Fibroblast of lung (primary cell): ENCODE measurements around the gene DRG2. TPM values are rescaled to one million over a fixed set of nuclear protein-coding genes. Genes with fewer than 3 reads are reported as not detected.

Experiments used
- DNase-seq, 2 donors: peaks; one replicate each; pipeline versions ENCODE4 v3.0.0 to v3.0.0-alpha.2; 2010; ENCODE audit warnings: low read depth in 2 of 2
- H2AFZ ChIP-seq: 2 replicates; pipeline ENCODE4 v1.5.1; 2012; ENCODE audit warnings: low read length, control low read depth, inconsistent platforms
- H3K27ac ChIP-seq: 2 replicates; pipeline ENCODE4 v1.5.1; 2011; ENCODE audit warnings: low read length, control low read depth; ENCODE audit not compliant: insufficient read depth
- H3K27me3 ChIP-seq: 2 replicates; pipeline ENCODE4 v1.5.1; 2011; ENCODE audit warnings: mild to moderate bottlenecking, low read length; ENCODE audit not compliant: control insufficient read depth, insufficient read depth
- H3K36me3 ChIP-seq: 2 replicates; pipeline ENCODE4 v1.5.1; 2011; ENCODE audit warnings: low read length; ENCODE audit not compliant: control insufficient read depth, insufficient read depth
- H3K4me1 ChIP-seq: 2 replicates; pipeline ENCODE4 v1.5.1; 2011; ENCODE audit warnings: low read length; ENCODE audit not compliant: control insufficient read depth, insufficient read depth; ENCODE audit errors: extremely low read depth
- H3K4me2 ChIP-seq: 2 replicates; pipeline ENCODE4 v1.5.1; 2011; ENCODE audit warnings: low read length, control low read depth; ENCODE audit not compliant: insufficient read depth; ENCODE audit errors: extremely low read depth
- H3K4me3 ChIP-seq, 4 experiments: fragments of 200-600 bp in 1 of 4; sonication (generic) in 1 of 4; replicated peaks in 1 of 4; 2 replicates each; pipeline ENCODE4 v1.5.1; 2011 to 2016; ENCODE audit warnings: low read length in 4 of 4, low read depth in 3 of 4, mild to moderate bottlenecking in 3 of 4, control low read depth in 2 of 4, inconsistent platforms in 1 of 4, mixed read lengths in 1 of 4; ENCODE audit not compliant: insufficient read depth in 1 of 4; ENCODE audit errors: control extremely low read depth in 1 of 4
- H3K79me2 ChIP-seq: 2 replicates; pipeline ENCODE4 v1.5.1; 2012; ENCODE audit warnings: mild to moderate bottlenecking, low read length, inconsistent platforms; ENCODE audit not compliant: control insufficient read depth, insufficient read depth
- H3K9ac ChIP-seq: 2 replicates; pipeline ENCODE4 v1.5.1; 2011; ENCODE audit warnings: mild to moderate bottlenecking, low read length, control low read depth; ENCODE audit not compliant: insufficient read depth
- H3K9me3 ChIP-seq: 2 replicates; pipeline ENCODE4 v1.5.1; 2012; ENCODE audit warnings: low read depth, low read length; ENCODE audit not compliant: control insufficient read depth, insufficient read depth
- H4K20me1 ChIP-seq: 2 replicates; pipeline ENCODE4 v1.5.1; 2011; ENCODE audit warnings: low read length; ENCODE audit not compliant: control insufficient read depth, insufficient read depth; ENCODE audit errors: extremely low read depth
- CTCF ChIP-seq, 2 donors: IDR thresholded peaks in 1 of 2; conservative IDR thresholded peaks in 1 of 2; 1 replicate in 1 of 2; 2 replicates in 1 of 2; pipeline ENCODE4 v1.5.1; 2011 to 2012; ENCODE audit warnings: low read length in 2 of 2, control low read depth in 1 of 2, inconsistent platforms in 1 of 2, low read depth in 1 of 2, mild to moderate bottlenecking in 1 of 2
- EZH2 ChIP-seq: IDR thresholded peaks from 2 replicates; pipeline ENCODE4 v1.5.1; 2012; ENCODE audit warnings: low read length, control low read depth, mild to moderate bottlenecking; ENCODE audit errors: missing control alignments
- polyA plus RNA-seq, 2 donors: library from polyadenylated mRNA; depleted of rRNA in 1 of 2; stranded (reverse) in 1 of 2; unstranded in 1 of 2; fragments of >200 nt; gene quantifications; 2 replicates each; pipeline ENCODE4 v1.2.1, GENCODE V29; 2011 to 2012; ENCODE audit warnings: missing spikeins in 1 of 2
- total RNA-seq: library from RNA; depleted of rRNA; stranded (reverse); fragments of >200 nt; gene quantifications from 2 replicates; pipeline ENCODE4 v1.2.1, GENCODE V29; 2014

The DRG2 gene
- total and polyA plus RNA-seq, 2 donors (not counting 1 experiment from before 2014, with no cell fraction given), result 26.7 to 30.1 TPM

- no peak for TF ChIP-seq CTCF (conservative IDR thresholded peaks at IDR 0.05 in 1 of 2, IDR thresholded peaks at IDR 0.05 in 1 of 2; ENCODE audit: low read depth in 1 of 2, low read length in 2 of 2)
- no peak for TF ChIP-seq EZH2
- no peaks in the 10 kb centered on the region for H3K27me3 ChIP-seq
- no peak overlapping the region for H2AFZ ChIP-seq
These were observed 58.1 kb downstream of the DRG2 start for GRCh38 chr17:18145811-18146210.

GRCh38 chr17:18146259-18146658 is 58.5 kb downstream of the DRG2 start:
- no peaks in the 10 kb centered on the region for H3K9me3 ChIP-seq
- no peak overlapping the region for H3K27ac ChIP-seq
- no peaks in the 10 kb centered on the region for H3K36me3 ChIP-seq
- no peak overlapping the region for H3K4me3 ChIP-seq
- no peak for DNase-seq
- H3K4me2 ChIP-seq, result no peak overlapping the region
- TF ChIP-seq CTCF (conservative IDR thresholded peaks at IDR 0.05 in 1 of 2, IDR thresholded peaks at IDR 0.05 in 1 of 2; ENCODE audit: low read depth in 1 of 2, low read length in 2 of 2) (no peak), EZH2 (no peak)
- H3K9ac ChIP-seq, result no peak overlapping the region
- no peak overlapping the region for H2AFZ ChIP-seq
- no peaks in the 10 kb centered on the region for H3K27me3 ChIP-seq
- no peaks in the 10 kb centered on the region for H3K4me1 ChIP-seq
- no peaks in the 10 kb centered on the region for H3K79me2 ChIP-seq
- H4K20me1 ChIP-seq, result no peaks in the 10 kb centered on the region

More at GRCh38 chr17:18145811-18146210, 58.1 kb downstream of the DRG2 start:
- Histone ChIP-seq H3K27ac (no peak overlapping the region), H4K20me1 (no peaks in the 10 kb centered on the region), H3K4me2 (no peak overlapping the region), H3K79me2 (no peaks in the 10 kb centered on the region), H3K4me1 (no peaks in the 10 kb centered on the region), H3K4me3 (no peak overlapping the region), H3K9ac (no peak overlapping the region), H3K36me3 (no peaks in the 10 kb centered on the region), H3K9me3 (no peaks in the 10 kb centered on the region)
- no peak for DNase-seq

DNA sequence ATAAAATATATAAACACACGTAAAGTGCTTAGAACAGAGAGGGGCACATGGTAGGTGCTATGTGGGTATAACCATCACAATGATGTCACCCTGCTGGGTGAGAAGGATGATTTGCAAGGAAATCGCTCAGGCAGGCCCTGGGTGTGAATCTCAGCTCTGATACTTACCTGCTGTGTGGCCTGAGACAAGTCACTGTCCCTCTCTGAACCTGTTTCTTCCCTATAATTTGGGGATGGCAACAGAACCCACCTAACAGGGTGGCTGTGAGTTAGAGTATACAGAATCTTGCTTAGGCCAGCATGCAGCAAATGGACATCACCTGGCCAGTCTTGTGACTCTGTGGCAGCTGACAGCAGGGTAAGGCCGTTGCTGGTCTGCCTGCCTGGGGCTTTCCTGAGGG is 59.2 kb downstream of the DRG2 start:
- no peak overlapping the region for H3K9ac ChIP-seq
- H3K9me3 ChIP-seq, result no peaks in the 10 kb centered on the region
- H3K79me2 ChIP-seq, result no peaks in the 10 kb centered on the region
- no peak overlapping the region for H3K4me3 ChIP-seq
- H3K36me3 ChIP-seq, result no peaks in the 10 kb centered on the region
- H3K27me3 ChIP-seq, result no peaks in the 10 kb centered on the region
- H3K4me1 ChIP-seq, result no peaks in the 10 kb centered on the region
- no peaks in the 10 kb centered on the region for H4K20me1 ChIP-seq
- H3K27ac ChIP-seq, result no peak overlapping the region
- H3K4me2 ChIP-seq, result no peak overlapping the region
- DNase-seq, result no peak
- H2AFZ ChIP-seq, result no peak overlapping the region
- TF ChIP-seq EZH2, result no peak
- TF ChIP-seq CTCF (conservative IDR thresholded peaks at IDR 0.05 in 1 of 2, IDR thresholded peaks at IDR 0.05 in 1 of 2; ENCODE audit: low read depth in 1 of 2, low read length in 2 of 2), result no peak
